Uterus (tissue), 2 donors: ENCODE measurements around the gene HMCN1.

Experiments used
- CTCF ChIP-seq, 4 experiments: fragments of 200-600 bp in 2 of 4; fragments of 450-650 bp in 2 of 4; sonication (generic) in 2 of 4; IDR thresholded peaks; one replicate each; pipeline ENCODE4 v1.5.1; 2016 to 2019; ENCODE audit warnings: antibody characterized with exemption in 4 of 4, mild to moderate bottlenecking in 2 of 4, moderate library complexity in 1 of 4
- POLR2A ChIP-seq, 2 donors: fragments of 450-650 bp; IDR thresholded peaks; one replicate each; pipeline ENCODE4 v1.6.1; 2016; ENCODE audit warnings: antibody characterized with exemption in 2 of 2, mild to moderate bottlenecking in 1 of 2, moderate library complexity in 1 of 2

- TF ChIP-seq POLR2A (IDR thresholded peaks at IDR 0.05) (no peak), CTCF (IDR thresholded peaks at IDR 0.05) (no peak)
Observed at GRCh38 chr1:186202776-186203175, 468.6 kb downstream of the HMCN1 start.
